ENCODE measurements around the gene ODAD2. TPM values are rescaled to one million over a fixed set of nuclear protein-coding genes. Genes with fewer than 3 reads are reported as not detected.
"Not testable (repeated sequence)": the region's sequence is repeated elsewhere in the genome, so short reads cannot be mapped to it uniquely, and the experiment has no call there.

The ODAD2 gene
- total RNA-seq, 4 donors from 2014 or later, result 0.31 to 3.2 TPM; not detected in 2

GRCh38 chr10:27959093-27959715 is 39.7 kb downstream of the ODAD2 start:
- no peak for ATAC-seq (ENCODE audit: low FRiP score)
- TF ChIP-seq CTCF (IDR thresholded peaks at IDR 0.05), result no peak
- DNase-seq (ENCODE audit: low spot score), result no peak

- not testable (repeated sequence) for DNase-seq (ENCODE audit: low spot score); ATAC-seq (ENCODE audit: low FRiP score)
Measured at GRCh38 chr10:27958383-27958782, 40.5 kb downstream of the ODAD2 start.

- no peak for ATAC-seq (ENCODE audit: low FRiP score)
- no peak for DNase-seq (ENCODE audit: low spot score)
- TF ChIP-seq CTCF (IDR thresholded peaks at IDR 0.05), result no peak
Measured at GRCh38 chr10:27950242-27950564, 48.7 kb downstream of the ODAD2 start.

- no peak for TF ChIP-seq CTCF (IDR thresholded peaks at IDR 0.05)
- no peak for DNase-seq (ENCODE audit: low spot score)
- no peak for ATAC-seq (ENCODE audit: low FRiP score)
Measured at GRCh38 chr10:27949528-27950241, 49.2 kb downstream of the ODAD2 start.

- ATAC-seq (ENCODE audit: low FRiP score) (no peak), DNase-seq (ENCODE audit: low spot score) (no peak)
- TF ChIP-seq CTCF (IDR thresholded peaks at IDR 0.05), result no peak
Measured at GRCh38 chr10:27948186-27948585, 50.7 kb downstream of the ODAD2 start.

GRCh38 chr10:27947540-27947939 is 51.3 kb downstream of the ODAD2 start:
- no peak for TF ChIP-seq CTCF (IDR thresholded peaks at IDR 0.05)
- ATAC-seq (ENCODE audit: low FRiP score), result no peak
- no peak for DNase-seq (ENCODE audit: low spot score)

- no peak for ATAC-seq (ENCODE audit: low FRiP score)
- no peak for TF ChIP-seq CTCF (IDR thresholded peaks at IDR 0.05)
- DNase-seq (ENCODE audit: low spot score), result no peak
Measured at GRCh38 chr10:27944005-27944404, 54.9 kb downstream of the ODAD2 start.
